Measurements from ENCODE around the gene EPB41.

EPB41 gene

GRCh38 chr1:28891256-28891655 lies 23.1 kb upstream of the EPB41 start:
- DNase-seq: no peak

- no peak for DNase-seq
Observed at GRCh38 chr1:28893403-28894102, 20.8 kb upstream of the EPB41 start.

DNA sequence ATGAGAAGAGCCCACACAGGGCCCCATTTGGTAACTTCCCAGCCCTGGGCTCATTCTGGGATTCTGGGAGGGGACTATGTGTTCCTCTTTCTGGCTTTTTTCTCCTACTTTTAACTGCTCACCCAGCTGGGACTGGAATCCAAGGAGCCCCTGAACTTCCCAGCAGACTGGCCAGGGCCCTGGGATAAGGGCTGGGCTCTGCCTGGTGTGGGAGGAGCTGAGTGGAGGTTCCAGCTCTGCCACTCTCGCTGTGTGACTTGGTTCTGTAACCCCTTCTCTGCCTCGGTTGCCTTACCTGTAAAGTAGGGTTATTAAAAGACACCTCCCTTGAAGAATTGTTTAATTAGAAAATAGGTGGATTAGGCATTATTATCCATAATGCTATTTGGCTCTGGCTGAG lies 19.6 kb upstream of the EPB41 start:
- no peak for DNase-seq

DNA sequence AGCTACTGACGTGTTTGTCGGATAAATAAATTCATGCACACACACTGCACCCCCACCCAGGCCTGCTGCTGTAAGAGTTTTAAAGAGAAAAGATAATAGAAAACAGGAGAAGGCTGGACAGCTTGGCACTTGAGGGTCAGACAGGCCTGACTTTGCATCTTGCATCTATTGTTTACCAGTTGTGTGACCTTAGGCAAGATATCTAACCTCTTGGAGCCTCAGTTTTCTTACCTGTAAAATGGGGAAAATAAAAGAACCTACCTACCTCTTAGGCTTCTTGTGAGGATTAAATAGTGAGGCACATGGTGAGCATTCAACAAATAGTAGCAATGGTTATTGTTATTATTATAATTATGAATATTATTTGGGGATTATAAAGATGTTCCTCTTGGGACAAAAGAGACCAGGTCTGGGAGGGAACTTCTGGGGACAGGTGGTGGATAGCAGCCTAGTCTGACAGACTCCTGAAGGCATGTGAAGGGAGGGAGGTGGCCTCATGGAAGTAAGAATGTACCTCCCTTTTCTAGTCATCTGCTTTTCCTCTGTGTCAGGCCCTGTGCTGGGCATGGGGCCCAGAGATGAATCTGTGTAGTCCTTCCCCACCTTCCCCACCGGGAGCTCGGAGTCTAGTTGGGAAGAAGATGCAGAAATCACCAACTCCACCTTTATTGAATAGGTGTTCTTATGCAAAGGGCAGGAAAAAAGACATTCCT lies 18.3 kb upstream of the EPB41 start:
- no peak for DNase-seq

- no peak for DNase-seq
Observed at GRCh38 chr1:28896609-28896986, 17.8 kb upstream of the EPB41 start.

DNA sequence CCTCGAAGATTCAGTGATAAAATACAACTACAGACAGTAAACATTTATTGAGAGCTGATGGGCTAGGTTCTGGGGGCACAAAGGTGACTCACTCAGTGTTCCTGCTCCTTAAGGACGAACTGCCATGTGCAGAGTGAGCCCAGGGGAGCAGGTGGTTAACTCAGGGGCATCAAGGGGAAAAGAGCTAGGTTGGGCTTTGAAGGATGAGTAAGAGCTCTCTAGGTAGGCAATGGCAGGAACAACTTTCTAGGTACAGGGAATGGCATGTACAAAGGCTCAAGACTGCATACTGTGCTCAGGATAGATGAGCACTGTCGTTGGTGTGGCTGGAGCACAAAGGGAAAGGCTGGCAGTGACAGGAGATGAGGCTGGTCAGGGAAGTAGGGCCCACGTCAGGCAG lies 16.6 kb upstream of the EPB41 start:
- no peak for DNase-seq

DNA sequence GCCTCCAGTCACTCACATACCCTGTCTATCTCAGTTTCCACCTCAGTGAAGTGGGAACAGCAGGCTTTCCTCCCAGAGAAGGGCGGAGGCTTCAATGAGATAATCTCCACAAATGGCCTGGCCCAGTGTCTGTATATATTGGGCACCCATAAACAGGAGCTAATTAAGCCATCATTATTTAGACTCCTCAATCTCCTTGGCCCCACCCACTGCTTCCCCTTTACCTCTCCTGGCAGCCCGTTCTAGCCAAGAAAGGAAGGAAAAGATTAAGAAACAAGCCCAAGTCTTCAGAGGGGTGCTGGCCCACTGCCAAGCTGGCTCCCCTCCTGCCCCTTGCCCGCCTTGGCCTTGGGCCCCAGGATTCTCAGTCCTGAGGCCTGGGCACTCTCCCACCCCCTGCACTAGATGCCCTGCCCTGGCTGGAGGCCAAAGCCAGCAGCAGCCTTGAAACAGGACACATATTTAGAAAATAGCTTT lies 15.9 kb upstream of the EPB41 start:
- no peak for DNase-seq

DNA sequence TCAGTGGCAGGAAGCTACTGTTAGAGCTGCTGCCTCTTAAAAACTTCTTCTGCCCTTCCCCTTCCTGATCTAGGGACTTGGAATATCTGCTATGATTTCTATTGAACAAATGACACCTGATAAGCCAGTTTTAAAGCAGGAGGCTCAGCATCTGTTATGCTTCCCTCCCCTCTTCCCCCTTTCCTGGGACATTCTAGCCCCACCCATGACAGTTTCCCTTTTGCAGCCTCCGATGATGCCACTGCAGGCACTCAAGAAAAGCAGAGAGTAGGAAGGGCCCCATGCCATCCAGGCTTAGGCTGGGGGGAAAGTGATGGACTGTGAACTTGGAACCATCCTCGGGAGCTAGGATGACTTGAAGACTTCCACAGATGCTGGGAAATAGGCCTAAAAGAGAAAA lies 15.1 kb upstream of the EPB41 start:
- DNase-seq: no peak

- DNase-seq: no peak
Observed at GRCh38 chr1:28900562-28900961, 13.8 kb upstream of the EPB41 start.

DNA sequence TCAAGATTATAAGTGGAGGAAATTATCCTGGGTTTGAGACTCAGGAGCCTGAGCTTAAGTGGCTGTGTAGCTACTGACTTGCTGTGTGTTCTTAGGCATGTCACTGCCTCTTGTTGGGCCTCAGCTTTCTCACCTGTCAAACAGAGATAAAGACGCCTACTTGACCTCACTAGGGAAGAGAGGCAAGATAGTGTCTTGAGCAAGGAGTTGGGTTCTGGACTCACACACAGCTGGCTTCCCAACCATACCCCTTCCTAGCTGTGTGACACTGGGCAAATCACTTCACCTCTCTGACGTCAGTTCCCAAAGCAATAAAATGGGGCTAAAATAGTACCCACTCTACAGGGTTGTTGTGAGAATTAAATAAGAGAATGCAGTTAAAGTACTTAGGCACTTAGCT lies 11.6 kb upstream of the EPB41 start:
- DNase-seq: no peak

DNA sequence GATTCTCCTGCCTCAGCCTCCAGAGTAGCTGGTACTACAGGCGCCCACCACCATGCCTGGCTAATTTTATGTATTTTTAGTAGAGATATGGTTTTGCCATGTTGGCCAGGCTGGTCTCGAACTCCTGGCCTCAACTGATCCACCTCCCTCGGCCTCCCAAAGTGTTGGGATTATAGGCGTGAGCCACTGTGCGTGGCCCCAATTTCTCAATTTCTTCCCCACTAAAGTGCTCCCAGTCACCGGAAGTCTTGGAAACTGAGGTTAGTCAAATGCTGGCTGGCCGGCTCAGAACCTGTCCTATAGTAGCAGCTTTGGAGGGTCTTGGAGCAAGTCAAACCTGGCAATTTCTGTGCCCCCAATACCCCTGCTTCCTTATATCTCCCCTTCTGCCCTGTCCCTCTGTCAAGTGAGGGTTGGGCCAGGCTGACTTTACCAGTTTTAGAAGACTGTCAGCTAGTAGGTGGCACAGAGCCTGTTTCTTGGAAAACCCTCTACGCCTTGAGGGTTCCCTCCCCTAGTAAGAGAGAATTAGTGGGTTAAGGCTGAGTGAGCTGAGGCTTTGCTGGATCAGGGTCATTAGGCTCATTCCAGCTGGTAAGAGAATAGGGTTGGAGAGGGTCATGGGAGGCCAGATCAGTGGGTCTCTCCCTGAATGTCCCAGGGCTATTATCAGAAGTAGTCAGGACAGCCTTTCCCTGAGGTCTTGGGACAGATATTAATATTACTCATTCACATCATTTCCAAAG lies 8.3 kb upstream of the EPB41 start:
- DNase-seq: no peak

GRCh38 chr1:28909198-28909597 lies 5.2 kb upstream of the EPB41 start:
- no peak for DNase-seq

- DNase-seq: no peak
Observed at GRCh38 chr1:28910379-28911115, 3.8 kb upstream of the EPB41 start.

GRCh38 chr1:28913786-28914227 lies 562 bp upstream of the EPB41 start:
- DNase-seq: no peak

- peak; percentile 40 for DNase-seq
Observed at GRCh38 chr1:28915031-28915895, 894 bp downstream of the EPB41 start.

DNA sequence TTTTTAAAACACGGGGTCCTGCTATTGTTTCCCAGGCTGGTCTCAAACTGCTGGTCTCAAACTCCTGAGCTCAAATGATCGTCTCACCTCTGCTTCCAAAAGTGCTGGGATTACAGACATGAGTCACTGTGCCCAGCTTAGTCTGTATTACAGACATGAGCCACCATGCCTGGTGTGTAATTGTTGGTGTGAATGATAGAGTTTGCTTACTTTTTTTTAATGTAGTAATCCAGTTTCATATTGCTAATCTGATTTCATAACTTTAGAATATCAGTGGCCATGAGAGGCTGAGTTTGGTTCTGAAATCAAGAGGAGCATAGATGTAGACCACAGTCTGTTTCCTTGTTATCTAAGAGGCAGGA lies 3.4 kb downstream of the EPB41 start:
- DNase-seq: no peak

DNA sequence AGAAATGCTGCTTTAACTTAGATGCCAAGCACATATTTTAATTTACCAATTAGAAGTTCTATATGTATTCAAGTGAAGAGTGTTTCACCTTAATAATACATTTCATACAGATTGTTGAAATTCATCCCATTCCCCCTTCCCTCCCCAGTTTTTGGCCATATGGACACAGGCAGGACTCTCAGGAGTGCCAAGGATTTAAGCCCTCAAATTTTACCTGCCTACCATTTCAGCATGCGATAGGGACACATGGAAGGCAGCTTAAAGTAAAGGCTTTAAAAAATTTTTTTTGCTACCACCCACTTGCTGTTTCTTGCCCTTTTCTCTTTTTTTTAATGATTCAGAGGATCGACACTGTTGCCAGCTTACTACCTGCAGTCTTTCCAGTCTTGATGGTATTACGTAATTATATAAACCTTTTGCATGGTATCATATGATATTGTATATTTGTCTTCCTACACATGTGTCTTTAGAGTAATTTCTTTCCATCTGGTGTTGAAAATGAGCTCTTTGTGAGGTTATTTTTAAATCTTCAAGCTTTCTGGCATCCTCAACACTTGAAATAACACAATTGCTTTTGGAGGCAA lies 7.0 kb downstream of the EPB41 start:
- no peak for DNase-seq

GRCh38 chr1:28925350-28925891 lies 11.1 kb downstream of the EPB41 start:
- no peak for DNase-seq

- DNase-seq: no peak
Observed at GRCh38 chr1:28926629-28927265, 12.4 kb downstream of the EPB41 start.

- DNase-seq: no peak
Observed at GRCh38 chr1:28927266-28927647, 12.9 kb downstream of the EPB41 start.

Data from T1000 (cell line).